ENCODE data around the gene KIF1B.

The KIF1B gene

DNA sequence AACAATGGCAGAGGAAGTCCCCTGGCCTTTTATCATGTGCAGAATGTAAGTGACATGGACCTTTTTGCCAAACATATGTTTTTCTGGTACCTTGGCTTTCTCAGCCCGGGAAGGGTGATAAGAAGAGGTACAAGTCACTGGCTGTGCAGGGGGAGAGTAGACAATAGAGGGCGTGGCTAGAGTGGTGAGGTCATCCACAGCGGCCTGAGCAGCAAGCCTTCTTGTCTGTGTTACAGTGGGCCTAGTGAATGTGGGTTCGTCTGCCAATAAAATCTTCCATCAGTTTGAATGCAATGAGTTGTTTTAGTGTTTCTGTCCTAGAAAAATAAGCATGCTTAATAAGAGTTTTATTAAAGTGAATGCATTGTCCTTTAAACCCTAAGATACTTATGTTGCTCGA is 129.4 kb downstream of the KIF1B start:
- DNase-seq: peak; percentile 33

DNA sequence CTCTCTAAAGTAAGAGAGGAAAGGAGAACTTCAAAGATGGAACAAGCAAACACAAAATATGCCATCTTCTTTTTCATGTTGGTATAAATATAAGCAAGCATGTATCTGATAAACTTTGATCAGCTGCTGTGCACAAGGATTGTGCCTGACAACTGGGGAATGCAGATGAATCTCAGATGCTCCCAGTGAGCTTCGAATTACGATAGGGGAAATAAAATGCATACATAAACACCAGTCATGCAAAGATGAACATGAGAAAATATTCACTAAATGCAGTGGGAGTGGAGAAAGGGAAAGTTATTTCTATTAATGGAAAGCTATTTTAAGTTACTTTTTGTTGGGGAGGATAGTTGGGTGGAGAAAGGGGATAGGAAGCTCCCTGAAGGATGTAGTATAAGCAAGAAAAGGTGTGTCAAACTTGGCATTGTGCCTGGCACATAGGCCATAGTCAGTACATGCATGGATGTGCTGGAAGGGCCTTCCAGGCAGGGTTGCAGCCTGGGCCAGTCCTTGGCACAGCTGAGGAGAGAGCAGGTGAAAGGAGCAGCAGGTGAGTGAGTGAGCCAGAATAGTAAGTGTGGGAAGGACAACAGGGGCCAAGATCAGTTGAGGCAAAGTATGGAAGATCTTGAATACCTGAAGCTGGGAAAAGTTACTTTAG is 130.7 kb downstream of the KIF1B start:
- no peak for DNase-seq

DNA sequence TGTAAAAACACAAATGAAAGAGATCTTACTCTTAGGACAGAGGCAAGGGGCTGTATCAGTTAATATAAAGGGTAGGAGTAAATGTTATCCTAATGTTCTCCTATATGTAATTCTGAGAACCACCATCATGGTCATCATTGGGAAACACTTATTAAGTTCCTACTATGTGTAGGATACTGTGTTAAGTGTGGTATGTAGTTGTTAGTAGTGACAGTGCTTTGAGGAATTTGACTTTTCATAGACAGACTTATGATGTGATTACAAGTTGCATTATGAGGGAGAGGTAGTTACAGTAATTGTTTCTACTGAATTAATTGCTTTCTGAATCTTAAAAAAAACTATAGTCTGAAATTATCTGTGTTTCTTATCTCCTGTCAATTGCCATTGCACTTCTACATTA is 136.7 kb downstream of the KIF1B start:
- no peak for DNase-seq

DNA sequence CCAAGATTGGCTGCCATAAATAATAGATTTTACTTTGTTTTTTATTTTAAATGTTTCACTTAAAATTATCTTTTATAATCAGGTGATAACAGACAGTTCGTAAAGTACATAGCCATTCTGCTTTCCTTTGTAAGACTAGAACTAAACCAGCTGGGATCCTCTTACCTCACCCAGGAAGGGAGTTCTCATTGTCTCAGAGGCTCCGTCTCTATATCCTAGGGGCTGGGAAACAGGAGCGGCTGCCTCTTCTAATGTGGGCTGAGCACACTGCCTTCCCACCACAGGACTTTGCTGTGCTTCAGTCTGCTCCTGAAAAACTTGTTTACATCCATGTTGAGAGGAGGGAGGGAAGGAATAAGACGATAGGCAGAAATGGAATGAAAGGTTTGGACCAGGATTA is 142.9 kb downstream of the KIF1B start:
- DNase-seq: no peak

DNA sequence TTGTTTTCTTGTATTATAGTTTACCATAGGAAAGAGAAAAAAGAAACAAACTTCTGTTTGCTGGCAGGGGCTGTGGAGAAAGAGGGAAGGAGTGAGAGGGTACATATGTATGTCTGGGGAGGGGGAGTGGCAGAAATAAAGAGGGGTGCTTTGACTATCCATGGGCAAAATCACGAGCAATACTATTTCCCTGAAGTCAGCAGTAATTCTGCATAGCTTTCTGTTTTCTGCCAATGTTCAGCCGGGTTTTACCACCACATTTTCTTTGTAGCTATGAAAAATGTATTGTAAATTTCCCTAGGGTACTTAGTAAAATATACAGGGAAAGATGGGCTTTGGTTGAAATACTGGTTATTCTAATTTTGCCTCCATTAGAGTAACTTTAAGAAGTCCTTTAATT is 143.3 kb downstream of the KIF1B start:
- no peak for DNase-seq

DNA sequence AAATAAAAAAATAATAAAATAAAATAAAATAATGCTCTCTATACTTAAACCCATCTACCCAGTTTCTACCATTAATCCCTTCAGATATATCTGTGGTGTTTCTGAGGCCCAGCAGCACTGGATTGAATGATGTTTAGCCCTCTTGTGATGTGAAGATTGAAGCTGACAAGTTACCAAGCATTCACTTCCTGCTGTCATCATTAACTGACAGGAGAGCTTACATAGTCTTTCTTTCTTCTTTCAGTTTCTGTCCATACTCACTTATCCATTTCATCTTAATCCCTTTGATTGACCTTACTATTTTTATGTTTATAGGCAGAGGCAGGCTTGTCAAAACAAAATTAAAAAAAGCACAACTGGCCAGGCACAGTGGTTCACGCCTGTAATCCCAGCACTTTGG is 149.7 kb downstream of the KIF1B start:
- DNase-seq: no peak

DNA sequence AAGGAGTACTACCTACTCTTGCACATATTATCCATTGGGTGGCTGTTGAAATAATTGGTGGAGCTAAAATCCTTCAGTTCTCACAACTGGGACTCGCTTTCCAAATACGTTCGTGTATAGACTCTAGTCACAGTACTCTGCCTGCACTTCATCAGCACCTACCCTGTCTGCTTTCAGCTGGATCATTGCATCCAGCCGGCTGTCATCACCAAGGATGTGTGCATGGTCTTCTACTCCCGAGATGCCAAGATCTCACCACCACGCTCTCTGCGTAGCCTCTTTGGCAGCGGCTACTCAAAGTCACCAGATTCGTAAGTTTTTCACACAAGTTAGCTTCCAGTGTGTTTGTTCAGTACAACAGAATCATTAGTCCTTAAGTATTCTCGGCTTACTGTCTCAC is 151.1 kb downstream of the KIF1B start:
- no peak for DNase-seq

DNA sequence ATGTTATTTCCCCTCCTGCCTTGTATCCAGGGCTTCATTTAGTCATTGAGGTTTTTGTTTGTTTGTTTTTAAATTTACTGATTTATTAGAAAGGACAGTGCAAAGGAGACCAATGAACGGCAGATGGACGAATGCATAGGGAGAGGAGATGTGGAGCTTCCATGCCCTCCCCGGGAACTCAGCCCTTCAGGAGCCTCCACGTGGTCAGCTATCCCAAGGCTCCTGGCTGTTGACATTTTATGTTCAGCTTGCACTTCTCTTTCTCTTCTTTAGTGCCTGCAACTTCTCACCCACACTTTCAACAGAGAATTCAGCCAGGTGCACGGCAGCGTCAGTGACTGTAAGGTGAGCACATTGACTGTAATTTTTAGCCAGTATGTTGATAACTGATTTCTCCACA is 157.8 kb downstream of the KIF1B start:
- no peak for DNase-seq

DNA sequence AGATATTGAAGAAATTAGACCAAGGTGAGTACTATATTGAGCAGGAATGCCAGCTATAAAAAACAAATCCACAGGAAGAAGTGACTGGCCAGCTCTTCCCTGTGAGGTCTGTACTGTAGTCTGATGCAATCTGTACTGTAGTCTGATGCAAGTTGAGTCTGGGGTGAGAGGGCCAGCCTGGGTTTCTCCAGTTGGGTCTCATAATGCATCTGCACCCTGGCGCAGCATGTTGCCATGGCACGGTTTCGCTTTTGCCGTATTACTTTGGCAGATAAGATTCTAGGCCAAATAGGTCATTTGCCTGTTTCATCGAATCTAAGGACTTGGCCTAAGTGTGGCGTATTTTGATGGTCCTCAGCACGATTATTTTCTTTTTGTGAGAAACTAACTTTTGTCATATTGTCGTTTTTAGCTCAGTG is 164.1 kb downstream of the KIF1B start:
- no peak for DNase-seq

DNA sequence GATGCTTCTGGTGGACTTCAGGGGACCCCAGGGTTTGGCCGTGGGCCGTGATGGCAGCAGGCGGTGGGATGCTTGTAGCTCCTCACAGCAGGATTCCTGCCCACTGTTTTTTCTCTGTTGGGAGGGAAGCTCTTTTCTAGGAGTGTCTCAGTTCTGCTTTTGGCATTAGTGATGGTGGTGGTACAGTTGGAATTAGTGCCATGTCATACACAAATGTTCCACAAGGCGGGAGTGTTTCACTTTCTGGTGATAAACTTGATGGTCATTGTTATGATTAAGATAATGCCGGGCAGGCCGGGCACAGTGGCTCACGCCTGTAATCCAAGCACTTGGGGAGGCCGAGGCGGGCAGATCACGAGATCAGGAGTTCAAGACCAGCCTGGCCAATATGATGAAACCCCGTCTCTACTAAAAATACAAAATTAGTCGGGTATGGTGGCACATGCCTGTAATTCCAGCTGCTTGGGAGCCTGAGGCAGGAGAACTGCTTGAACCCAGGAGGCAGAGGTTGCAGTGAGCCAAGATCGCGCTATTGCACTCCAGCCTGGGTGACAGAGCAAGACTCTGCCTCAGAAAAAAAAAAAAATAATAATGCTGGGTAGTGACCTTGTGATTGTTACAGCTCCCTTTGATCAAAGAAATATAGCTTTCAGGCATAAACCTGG is 167.1 kb downstream of the KIF1B start:
- DNase-seq: peak; percentile 83

DNA sequence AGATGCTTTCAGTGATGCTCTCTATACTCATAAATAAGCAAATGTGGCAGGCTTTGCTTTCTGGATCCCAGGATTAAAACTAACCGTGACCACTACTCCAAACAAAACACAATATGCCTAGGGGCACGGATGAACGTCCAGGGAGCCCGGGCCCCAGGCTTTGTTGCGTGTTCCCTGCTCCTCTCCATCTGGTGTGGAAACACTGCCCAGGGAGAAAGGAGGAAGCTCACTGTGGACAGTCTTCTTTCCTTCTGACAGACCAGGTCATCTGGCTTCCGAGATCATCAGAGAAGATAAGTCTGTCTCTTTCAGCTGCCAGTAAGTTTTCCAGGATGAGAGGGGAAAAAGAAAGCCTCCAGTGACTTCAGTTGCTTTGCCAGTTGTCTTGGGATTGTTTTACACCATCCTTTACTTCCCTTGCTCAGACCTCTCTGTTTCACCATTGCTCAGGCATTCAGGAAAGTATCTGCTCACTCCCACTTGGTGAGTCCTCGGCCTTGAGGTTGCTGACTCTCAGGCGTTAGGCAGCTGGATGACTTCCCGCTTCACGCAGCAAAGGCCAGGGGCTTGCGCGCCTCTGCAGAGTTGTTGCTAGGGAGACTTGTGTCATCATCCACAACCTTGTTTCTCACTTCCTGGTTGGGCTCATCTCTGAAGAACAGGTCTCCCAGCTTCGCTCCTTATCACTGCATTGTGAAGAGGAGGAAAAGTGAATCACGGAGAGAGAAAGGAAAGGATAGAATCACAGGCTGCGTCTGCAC is 167.9 kb downstream of the KIF1B start:
- DNase-seq: peak; percentile 62

DNA sequence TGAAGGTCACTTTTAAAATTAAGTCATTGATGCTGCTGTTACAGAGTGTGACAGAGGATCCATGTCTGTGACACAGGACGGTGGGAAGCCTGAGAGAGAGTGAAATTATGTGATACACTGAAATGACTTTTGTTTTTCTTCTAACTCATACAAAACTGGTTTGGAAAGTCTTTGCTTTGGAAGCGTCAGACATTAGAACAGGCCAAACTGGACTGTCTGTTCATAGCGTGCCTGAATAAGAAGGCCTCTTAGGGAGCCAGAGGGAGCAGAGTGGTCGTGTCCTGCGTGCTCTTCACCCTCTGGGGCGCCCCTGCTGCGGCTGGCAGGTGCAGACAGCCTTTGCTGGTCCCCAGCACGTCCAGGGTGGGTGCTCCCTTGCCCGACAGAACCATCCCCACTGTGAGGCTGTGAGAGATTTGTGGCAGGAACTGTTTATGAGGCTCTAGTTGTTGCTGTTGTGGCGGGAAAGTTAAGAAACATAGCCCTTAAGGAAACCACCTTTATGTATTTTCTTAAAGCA is 168.8 kb downstream of the KIF1B start:
- DNase-seq: no peak

DNA sequence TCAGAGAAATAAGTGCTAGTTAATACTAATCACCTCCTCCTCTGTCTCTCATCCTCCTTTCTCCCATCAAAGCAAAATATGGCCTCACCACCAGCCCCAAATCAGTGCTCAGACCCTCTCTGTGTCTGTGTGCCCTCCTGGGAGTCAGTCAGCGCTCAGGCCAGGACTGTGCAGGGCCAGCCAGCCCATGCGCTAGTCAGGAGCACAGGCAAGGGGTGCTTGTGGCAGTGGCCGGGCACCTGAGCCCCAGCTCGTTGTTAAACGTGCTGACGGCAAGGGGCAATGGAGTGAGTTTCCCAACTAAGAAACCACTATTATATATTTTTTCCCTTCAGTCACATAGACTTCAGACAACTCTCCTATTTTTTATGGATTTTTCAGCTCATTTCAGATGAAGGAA is 169.3 kb downstream of the KIF1B start:
- DNase-seq: no peak

DNA sequence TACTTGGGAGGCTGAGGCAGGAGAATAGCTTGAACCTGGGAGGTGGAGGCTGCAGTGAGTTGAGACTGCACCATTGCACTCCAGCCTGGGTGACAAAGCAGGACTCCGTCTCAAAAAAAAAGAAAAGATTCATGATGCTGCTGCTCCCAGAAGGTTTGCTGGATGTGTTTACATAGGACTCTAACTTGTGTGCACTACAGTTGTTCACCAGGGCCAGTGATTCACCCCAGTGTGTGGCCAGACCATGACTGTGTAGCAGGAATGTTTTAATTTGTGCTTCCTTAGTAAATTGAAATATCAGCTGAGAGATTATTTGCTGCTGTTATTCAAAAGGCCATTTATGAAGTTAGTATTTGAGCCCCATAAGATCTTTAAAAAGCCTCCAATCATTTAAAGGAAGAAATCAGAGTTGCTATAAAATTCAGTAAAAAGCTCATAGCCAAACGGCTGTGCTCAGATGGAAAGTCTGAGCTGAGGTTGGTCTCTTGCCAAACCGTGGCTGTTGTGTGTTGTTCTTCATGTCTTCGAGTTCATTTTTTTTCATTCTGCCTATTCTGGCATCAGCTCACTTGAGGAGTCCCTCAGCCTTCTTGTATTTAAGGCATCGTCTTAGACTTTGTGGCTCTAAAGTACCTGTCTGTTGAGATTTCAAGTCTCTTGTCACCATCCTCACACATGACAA is 170.4 kb downstream of the KIF1B start:
- DNase-seq: peak; percentile 81

DNA sequence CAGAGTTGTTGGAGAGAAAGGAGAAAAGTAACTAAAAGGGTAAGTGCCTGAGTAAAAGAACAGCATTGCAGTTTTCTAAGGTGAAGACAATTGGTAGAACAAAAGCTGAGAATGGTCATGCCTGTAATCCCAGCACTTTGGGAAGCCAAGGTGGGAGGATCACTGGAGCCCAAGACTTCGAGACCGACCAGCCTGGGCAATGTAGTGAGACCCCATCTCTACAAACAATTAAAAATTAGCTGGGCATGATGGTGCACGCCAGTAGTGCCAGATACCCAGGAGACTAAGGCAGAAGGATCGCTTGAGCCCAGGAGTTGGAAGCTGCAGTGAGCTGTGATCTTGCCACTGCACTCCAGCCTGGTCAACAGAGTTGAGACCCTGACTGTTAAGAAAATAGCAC is 173.3 kb downstream of the KIF1B start:
- no peak for DNase-seq

DNA sequence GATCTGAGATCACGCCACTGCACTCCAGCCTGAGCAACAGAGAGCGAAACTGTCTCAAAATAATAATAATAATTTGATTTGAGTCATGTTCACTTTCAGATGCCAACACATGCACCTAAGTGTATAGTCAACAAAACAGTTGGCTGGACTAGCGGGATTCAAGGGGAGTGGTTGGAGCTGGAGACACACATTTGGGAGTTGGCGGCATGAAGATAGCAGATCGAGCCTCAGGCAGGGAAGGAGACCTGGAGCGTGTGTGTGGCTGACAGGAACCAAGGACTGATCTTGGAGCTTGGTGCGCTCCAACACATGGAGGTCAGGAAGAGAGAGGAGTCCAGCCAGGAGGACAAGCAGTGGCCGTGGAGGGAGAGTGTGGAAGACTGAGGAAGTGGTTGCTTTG is 173.8 kb downstream of the KIF1B start:
- no peak for DNase-seq

DNA sequence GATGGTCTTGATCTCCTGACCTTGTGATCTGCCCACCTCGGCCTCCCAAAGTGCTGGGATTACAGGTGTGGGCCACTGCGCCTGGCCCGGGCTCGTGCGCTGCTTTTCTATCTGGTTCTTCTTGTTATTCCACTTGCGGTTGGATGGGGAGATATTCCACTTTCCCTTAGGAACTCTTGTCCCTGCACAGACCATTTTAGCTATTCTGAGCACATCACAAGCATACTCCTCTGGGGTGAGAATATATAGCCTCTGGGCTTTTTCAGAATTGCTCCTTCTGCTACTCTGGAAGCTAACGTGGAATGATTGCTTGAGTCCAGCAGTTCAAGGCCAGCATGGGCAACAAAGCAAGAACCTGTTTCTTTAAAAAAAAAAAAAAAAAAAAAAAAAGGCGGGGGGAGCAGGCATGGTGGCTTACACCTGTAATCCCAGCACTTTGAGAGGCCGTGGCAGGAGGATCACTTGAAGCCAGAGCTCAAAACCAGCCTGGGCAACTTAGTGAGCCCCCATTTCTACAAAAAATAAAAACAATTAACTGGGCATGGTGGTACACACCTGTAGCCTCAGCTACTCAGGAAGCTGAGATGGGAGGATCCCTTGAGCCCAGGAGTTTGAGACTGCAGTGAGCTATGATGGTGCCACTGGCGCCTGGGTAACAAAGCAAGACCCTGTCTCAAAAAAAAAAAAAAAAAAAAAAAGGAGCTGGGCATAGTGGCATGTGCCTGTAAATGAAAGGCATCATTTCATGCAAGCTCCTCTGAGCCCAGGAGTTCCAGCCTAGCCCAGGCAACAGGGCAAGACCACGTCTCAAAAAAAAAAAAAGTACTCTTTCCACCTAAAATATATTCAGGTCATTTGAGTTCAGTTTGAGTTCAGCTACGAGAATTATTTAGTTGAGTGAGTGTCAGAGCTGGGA is 176.6 kb downstream of the KIF1B start:
- DNase-seq: no peak

DNA sequence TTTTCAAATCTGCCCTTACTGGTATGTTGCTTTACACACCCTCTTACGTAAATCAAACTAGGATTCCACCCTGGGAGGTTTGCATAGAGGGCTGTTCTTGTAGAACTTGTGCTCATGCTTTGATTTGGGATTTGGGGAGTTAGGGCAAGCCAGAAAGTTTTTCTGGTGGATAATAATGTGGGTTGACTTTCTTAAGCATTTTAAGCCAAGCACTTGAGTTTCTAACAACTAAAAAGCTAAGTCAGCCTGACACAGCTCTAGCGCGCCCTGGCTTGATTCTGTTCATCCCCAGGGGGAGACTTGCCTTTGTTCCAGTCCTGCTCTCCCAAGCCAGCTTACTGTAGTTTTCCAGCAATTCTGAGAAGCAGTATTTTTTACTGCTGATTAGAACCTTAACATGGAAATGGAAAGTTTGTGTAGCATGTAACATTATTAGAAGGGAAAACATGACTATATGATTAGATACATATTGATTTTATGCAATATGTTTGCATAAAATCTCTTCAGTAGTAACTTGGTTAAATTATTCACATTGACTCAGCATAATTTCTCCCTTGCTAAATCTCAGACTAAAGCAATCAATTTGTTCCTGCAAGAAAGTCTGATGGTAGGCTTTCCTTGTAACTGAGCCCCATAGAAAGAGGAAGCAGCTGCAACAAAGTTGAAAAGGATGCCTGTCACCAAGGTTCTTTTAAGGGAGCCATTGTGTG is 177.5 kb downstream of the KIF1B start:
- DNase-seq: peak; percentile 29

DNA sequence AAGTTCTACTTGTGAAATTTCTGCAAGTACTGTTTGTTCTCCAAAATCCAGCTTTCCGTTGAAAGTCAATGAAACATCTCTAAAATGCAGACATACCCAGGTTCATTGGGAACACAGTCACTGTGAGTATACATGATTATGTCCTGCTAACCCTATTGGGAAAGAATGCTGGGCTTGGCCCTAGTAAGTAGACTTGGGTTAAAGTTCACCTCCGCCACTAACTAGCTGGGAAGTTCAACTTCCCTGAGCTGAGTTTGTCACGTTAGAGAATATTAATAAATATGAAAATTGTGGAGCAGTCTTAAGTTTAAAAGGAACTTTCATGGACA is 178.0 kb downstream of the KIF1B start:
- no peak for DNase-seq

DNA sequence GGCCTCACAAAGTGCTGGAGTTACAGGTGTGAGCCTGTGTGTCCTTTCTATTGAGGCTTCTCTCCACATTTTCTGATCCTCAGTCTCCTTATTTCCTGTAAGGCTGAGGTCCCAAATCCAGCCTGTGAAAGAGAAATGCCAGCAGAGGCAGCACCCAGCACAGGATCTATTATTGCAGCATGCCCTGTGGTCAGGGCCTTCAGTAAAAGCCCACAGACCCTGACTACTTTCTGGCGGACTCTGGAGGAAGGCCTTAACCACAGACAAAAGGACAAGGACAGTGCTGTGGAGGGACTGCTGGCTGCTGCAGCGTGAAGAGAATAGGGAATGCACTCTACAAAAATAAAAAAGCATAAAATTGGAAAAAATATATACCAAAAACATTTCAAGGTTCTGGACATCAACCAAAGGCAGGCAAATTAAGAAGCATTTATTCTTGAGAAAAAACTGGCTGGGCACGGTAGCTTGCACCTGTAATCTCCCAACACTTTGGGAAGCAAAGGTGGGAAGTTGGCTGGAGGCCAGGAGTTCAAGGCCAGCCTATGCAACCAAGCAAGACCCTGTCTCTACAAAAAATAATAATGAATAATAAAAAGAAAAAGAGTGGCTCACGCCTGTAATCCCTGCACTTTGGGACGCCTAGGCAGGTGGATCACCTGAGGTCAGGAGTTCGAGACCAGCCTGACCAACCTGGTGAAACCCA is 179.1 kb downstream of the KIF1B start:
- no peak for DNase-seq

DNA sequence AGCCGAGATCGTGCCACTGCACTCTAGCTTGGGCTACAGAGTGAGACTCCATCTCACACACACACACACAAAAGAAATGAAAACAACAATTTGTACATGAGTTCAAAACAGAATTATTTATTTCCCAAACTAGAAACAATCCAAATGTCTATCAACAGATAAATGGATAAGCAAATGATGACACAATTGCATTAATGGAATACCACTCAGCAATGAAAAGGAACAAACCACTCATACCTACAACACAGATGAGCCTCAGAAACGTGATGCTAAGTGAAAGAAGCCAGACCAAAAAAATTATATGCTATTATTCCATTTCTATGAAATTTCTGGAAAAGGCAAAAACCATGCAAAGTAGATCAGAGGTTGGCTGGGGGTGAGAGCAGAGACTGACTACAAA is 186.5 kb downstream of the KIF1B start:
- no peak for DNase-seq
